A673 (cell line): ENCODE measurements around the gene PRRC2B.

Source experiments
- EZH2 ChIP-seq: fragments of 200-600 bp; sonication (generic); IDR thresholded peaks from 2 replicates; pipeline ENCODE4 v1.6.1; 2017; ENCODE audit warnings: borderline replicate concordance, low read depth, mild to moderate bottlenecking, mixed read lengths, antibody characterized with exemption, low read length; ENCODE audit not compliant: poor library complexity, severe bottlenecking
- TF ChIP-seq, protein P1 (sequence below): fragments of 300-800, 200-600 bp; sonication (generic); conservative IDR thresholded peaks from 2 replicates; pipeline ENCODE4 v1.5.1; 2017; ENCODE audit warnings: low read depth, mild to moderate bottlenecking, antibody characterized with exemption, low read length, moderate library complexity, mixed read lengths

DNA sequence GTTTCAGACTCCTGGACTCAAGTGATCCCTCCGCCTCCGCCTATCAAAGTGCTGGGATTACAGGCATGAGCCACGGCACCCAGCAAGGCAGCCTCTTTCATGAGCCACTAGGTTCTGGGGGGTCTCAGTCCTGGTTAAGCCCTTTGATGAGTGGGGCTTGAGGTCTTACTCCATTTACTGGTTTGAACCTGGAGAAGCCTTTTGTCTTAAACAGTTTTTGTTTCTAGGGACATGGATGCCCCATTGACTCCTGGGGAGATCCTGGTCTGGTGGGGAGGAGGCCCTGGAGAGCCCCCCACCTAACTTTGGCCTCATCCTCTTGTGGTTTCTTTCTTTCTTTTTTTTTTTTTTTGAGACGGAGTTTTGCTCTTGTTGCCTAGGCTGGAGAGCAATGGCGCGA is 6.7 kb downstream of the PRRC2B start:
- TF ChIP-seq, protein P1, sequence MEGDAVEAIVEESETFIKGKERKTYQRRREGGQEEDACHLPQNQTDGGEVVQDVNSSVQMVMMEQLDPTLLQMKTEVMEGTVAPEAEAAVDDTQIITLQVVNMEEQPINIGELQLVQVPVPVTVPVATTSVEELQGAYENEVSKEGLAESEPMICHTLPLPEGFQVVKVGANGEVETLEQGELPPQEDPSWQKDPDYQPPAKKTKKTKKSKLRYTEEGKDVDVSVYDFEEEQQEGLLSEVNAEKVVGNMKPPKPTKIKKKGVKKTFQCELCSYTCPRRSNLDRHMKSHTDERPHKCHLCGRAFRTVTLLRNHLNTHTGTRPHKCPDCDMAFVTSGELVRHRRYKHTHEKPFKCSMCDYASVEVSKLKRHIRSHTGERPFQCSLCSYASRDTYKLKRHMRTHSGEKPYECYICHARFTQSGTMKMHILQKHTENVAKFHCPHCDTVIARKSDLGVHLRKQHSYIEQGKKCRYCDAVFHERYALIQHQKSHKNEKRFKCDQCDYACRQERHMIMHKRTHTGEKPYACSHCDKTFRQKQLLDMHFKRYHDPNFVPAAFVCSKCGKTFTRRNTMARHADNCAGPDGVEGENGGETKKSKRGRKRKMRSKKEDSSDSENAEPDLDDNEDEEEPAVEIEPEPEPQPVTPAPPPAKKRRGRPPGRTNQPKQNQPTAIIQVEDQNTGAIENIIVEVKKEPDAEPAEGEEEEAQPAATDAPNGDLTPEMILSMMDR = no peak
- TF ChIP-seq EZH2 = no peak
